Ishikawa (cell line): ENCODE measurements around the gene SH2D3C.

Experiments
- CEBPB ChIP-seq: IDR thresholded peaks from 2 replicates; pipeline ENCODE4 v1.6.1; 2012
- CREB1 ChIP-seq: IDR thresholded peaks from 2 replicates; pipeline ENCODE4 v1.6.1; 2012; ENCODE audit warnings: low read depth
- EGR1 ChIP-seq: IDR thresholded peaks from 2 replicates; pipeline ENCODE4 v1.6.1; 2012
- EP300 ChIP-seq: IDR thresholded peaks from 2 replicates; pipeline ENCODE4 v1.6.1; 2012; ENCODE audit warnings: borderline replicate concordance
- FOXM1 ChIP-seq: IDR thresholded peaks from 2 replicates; pipeline ENCODE4 v1.6.1; 2012; ENCODE audit warnings: low read depth, borderline replicate concordance
- NFIC ChIP-seq: IDR thresholded peaks from 2 replicates; pipeline ENCODE4 v1.6.1; 2012
- RAD21 ChIP-seq: IDR thresholded peaks from 2 replicates; pipeline ENCODE4 v1.6.1; 2012; ENCODE audit warnings: low read depth
- TCF12 ChIP-seq: IDR thresholded peaks from 2 replicates; pipeline ENCODE4 v1.6.1; 2012; ENCODE audit warnings: low read depth
- TEAD4 ChIP-seq: IDR thresholded peaks from 2 replicates; pipeline ENCODE4 v1.6.1; 2012
- YY1 ChIP-seq: IDR thresholded peaks from 2 replicates; pipeline ENCODE4 v1.6.1; 2012; ENCODE audit warnings: low read depth
- ZBTB7A ChIP-seq: IDR thresholded peaks from 2 replicates; pipeline ENCODE4 v1.6.1; 2012; ENCODE audit warnings: low read depth
- TF ChIP-seq, protein P1 (sequence below): IDR thresholded peaks from 2 replicates; pipeline ENCODE4 v1.6.1; 2012
- TF ChIP-seq, protein P2 (sequence below): IDR thresholded peaks from 2 replicates; pipeline ENCODE4 v1.6.1; 2012; ENCODE audit warnings: low read depth, mild to moderate bottlenecking
- TF ChIP-seq, protein P3 (sequence below): IDR thresholded peaks from 2 replicates; pipeline ENCODE4 v1.6.1; 2012

Gene SH2D3C

DNA sequence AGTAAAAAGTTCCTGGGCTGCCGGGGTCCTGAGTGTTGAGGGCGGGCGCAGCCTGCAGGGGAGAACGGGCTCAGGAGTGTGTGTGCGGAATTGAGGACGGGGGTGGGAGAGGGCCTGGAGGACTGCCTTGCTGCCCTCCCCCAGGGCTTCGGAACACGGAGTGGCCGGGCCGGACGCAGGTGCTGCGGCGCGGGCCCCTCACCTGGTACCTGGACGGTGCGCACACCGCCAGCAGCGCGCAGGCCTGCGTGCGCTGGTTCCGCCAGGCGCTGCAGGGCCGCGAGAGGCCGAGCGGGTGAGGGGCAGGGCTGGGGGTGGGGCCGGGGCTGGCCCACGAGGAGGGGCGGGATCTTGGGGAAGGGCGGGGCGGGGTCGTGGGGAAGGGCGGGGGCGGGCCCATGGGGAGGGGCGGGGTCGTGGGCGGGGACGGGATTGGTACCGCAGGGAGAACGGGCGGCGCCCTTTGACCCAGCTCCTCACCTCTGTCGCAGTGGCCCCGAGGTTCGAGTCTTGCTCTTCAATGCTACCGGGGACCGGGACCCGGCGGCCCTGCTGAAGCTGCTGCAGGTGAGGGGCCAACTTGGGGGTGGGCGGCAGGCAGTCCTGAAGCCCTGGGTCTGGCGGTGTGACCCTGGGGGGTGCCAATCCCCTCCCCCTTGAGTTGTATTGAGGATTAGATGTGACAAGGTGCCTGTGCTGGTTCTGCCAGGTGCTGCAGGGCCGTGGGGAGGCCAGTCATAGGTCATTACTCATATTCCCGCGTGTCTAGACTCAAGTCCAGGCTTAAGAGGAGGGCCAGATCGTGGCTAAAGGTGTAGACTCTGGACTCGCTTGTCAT lies 31.3 kb upstream of the SH2D3C start:
- TF ChIP-seq, protein P1, sequence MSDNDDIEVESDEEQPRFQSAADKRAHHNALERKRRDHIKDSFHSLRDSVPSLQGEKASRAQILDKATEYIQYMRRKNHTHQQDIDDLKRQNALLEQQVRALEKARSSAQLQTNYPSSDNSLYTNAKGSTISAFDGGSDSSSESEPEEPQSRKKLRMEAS = peak; percentile 39; the same call in 1 of the 2 replicates
- TF ChIP-seq CEBPB = no peak

DNA sequence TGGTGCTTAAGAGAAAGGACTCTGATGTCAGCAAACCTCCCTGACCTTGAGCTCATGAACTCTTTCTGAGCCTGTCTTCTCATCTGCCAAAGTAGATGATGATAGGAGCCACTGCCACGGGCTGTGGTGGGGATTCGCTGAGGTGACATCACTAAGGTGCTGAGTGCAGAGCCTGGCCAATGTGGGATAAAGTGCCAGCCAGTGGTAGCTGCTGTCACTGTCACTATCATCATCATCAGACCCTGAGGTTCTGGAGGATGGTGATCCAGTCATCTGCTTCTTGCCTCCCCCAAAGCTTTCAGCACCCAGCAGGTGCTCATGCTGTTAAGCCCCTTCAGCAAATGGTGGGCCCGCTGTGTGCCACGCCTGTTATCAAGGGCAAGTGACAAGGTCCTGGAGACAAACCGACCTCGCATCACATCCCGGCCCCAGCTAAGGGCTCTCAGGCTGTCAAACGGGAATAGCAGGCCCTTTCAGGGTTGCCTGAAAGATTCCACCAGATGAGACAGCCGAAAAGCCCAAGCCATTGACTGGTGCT lies 30.6 kb upstream of the SH2D3C start:
- TF ChIP-seq ZBTB7A = 0 out of 2 replicates have a peak, but pooled peaks have one; percentile 3
- no peak for TF ChIP-seq TCF12

DNA sequence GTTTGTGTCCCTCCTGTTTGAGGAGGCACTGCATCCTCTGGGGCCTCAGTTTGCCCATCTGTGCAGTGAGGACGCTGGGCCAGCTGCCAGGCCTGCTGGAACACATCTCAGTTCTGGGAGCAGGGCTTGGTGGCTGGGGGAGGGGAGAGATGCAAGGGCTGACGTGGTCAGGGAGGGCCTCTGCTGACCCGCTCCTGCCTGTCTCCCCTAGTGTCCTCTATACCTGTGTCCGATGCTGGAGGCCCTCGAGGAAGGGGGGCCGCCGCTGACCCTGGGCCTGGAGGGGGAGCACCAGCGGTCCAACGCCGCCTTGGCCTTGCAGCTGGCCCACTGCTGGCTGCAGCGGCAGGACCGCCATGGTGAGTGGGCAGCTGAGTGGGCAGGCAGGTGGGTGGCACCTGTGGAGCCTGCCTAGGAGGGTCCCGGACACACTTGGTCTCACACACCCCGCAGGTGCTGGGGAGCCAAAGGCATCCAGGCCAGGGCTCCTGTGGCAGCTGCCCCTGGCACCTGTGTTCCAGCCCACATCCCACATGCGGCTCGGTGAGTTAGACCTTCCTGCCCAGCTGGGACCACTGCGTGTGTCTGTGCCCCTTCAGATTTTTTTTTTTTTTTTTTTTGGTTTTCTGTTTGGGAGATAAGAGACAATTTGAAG lies 30.0 kb upstream of the SH2D3C start:
- TF ChIP-seq, protein P2, sequence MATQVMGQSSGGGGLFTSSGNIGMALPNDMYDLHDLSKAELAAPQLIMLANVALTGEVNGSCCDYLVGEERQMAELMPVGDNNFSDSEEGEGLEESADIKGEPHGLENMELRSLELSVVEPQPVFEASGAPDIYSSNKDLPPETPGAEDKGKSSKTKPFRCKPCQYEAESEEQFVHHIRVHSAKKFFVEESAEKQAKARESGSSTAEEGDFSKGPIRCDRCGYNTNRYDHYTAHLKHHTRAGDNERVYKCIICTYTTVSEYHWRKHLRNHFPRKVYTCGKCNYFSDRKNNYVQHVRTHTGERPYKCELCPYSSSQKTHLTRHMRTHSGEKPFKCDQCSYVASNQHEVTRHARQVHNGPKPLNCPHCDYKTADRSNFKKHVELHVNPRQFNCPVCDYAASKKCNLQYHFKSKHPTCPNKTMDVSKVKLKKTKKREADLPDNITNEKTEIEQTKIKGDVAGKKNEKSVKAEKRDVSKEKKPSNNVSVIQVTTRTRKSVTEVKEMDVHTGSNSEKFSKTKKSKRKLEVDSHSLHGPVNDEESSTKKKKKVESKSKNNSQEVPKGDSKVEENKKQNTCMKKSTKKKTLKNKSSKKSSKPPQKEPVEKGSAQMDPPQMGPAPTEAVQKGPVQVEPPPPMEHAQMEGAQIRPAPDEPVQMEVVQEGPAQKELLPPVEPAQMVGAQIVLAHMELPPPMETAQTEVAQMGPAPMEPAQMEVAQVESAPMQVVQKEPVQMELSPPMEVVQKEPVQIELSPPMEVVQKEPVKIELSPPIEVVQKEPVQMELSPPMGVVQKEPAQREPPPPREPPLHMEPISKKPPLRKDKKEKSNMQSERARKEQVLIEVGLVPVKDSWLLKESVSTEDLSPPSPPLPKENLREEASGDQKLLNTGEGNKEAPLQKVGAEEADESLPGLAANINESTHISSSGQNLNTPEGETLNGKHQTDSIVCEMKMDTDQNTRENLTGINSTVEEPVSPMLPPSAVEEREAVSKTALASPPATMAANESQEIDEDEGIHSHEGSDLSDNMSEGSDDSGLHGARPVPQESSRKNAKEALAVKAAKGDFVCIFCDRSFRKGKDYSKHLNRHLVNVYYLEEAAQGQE = no peak
- no peak for TF ChIP-seq EGR1
- no peak for TF ChIP-seq YY1
- no peak for TF ChIP-seq RAD21
- TF ChIP-seq EP300 = no peak
- TF ChIP-seq, protein P1 = no peak
- no peak for TF ChIP-seq CEBPB
- TF ChIP-seq, protein P3, sequence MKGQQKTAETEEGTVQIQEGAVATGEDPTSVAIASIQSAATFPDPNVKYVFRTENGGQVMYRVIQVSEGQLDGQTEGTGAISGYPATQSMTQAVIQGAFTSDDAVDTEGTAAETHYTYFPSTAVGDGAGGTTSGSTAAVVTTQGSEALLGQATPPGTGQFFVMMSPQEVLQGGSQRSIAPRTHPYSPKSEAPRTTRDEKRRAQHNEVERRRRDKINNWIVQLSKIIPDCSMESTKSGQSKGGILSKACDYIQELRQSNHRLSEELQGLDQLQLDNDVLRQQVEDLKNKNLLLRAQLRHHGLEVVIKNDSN = no peak
- TF ChIP-seq ZBTB7A = no peak

DNA sequence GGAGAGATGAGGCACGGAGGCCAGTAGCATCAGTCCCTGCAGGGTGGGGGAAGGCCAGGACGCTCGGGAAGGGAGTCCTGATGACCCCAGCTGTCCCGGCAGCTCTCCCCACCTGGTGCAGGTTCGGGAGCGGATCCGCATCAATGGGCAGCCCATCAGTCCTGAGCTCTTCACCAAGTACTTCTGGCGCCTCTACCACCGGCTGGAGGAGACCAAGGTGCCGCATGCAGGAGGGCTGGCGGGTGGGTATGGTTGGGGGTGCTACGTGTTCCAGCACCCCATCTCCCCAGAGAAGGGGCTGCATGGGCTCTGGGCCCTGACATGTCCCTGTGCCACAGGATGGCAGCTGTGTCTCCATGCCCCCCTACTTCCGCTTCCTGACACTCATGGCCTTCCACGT lies 28.4 kb upstream of the SH2D3C start:
- no peak for TF ChIP-seq NFIC
- TF ChIP-seq, protein P1 = no peak
- no peak for TF ChIP-seq EP300

DNA sequence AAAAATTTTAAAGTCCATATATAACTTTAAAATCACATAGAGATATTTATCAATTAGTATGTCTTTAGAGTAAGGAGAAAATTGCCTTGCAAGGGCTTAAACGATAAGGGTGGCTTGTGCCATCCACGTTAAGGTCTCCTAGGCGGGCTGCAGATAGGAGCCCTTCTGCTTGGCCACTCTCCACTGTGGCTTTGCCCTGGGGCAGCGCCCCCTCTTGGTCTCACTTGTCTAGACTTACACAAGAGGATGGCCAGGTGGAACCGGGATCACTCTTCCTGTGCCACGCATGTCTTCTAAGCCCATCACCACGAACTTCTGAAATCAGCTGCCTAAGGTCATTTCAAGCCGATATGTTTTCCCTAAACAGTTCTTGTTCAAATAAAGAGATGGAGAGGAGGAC lies 27.2 kb upstream of the SH2D3C start:
- TF ChIP-seq RAD21 (peak; percentile 24), FOXM1 (no peak), TEAD4 (no peak)

DNA sequence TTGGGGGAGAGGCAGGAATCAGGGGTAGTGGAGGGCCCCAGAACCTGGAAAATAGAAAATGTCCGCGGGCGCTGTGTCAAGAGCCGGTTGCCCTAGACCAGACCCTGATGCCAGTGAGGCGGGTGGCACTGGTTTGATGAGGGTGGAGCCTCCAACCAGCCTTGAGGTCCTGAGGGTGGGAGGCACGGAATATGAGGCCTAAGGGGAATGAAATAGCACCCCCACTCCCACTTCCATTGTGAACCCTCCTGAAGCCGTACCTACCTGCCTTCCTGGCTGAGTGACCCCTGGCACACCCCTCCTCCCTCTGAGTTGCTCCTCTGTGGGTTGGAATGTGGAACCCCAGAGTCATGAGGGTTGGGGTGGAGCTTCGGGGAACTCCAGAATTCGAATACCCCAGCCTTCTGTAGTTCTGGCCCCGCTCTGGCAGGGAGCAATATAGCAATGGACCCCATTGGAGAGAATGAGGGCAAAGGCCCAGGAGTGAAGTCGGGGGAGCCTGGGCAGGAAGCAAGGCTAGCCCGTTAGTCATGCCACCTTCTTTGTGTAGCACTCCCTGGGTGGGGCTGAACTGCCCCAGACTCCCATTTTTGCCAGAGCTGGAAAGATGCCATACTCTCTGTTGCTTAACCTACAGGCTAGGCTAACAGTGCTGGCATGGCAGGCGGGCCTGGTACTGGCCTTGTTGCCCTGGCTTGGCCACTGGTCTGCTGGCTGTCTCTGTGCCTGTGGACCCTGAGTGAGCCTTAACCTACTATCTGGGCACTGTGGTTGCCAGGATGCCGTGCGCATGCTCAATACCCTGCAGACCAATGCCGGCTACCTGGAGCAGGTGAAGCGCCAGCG lies 25.3 kb upstream of the SH2D3C start:
- TF ChIP-seq ZBTB7A (peak; percentile 57; the same call in 1 of the 2 replicates), CEBPB (peak; percentile 33; the same call in 1 of the 2 replicates), TCF12 (no peak), CREB1 (no peak), NFIC (0 out of 2 replicates have a peak, but pooled peaks have one; percentile 20)

DNA sequence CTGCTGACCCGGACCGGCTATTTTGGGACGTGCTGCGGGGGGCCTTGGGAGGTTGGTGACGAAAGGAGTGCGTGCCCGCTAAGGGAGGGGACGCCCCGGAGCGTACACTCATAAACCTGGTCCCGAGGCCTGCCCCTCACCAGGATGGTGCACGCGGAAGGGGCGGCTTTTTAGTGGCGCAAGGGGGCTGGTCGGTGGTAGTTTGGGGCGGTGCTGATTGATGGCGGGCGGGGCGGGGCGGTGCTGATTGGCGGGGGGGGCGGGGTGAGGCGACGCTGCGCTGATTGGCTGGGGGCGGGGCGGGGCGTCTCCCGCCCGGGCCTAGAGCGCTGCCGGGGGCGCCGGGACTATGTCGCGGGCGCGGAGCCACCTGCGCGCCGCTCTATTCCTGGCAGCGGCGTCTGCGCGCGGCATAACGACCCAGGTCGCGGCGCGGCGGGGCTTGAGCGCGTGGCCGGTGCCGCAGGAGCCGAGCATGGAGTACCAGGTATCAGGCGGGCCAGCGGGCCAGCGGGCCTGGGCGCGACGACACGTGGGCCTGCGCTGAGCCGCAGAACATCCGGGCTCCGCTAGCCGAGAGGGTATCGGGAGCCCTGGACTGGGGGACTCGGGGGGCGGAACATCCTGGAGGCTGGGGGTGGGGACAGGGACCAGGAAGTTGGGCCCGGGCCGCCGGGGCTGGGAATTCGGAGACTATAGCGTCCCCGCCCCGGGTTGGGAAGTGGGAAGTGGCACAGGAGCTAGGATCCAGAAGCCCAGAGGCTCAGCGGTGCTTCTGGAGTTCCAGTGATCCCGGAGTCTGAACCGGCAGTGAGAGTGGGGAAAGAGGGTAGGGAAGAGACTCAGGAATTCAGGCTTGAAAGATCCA lies 24.3 kb upstream of the SH2D3C start, which contains the start of gene FPGS:
TSS of gene FPGS (plus strand) at position 307 of the 868 bp plus-strand sequence. CDS start at position 350, 43 bp downstream.
- TF ChIP-seq ZBTB7A (no peak), TEAD4 (peak; percentile 16), CEBPB (no peak), TCF12 (no peak), EP300 (0 out of 2 replicates have a peak, but pooled peaks have one; percentile 37), NFIC (peak; percentile 58; the same call in 1 of the 2 replicates), CREB1 (no peak), YY1 (peak; percentile 57)
- TF ChIP-seq, protein P1 = peak; percentile 96
- TF ChIP-seq, protein P3 = peak; percentile 72
